Coronary artery (tissue), 2 donors: ENCODE results near the gene OSBPL2.

Source experiments
- DNase-seq: peaks from one replicate; pipeline ENCODE4 v3.0.0-alpha.2; 2017; ENCODE audit warnings: low spot score
- H3K27ac ChIP-seq, 2 donors: fragments of 200-600 bp; sonication (generic); one replicate each; pipeline ENCODE4 v1.5.1; 2016 to 2019
- H3K4me3 ChIP-seq: fragments of 200-600 bp; sonication (generic); 2 replicates; pipeline ENCODE4 v1.5.1; 2016; ENCODE audit warnings: mild to moderate bottlenecking, moderate library complexity
- CTCF ChIP-seq: fragments of 200-600 bp; sonication (generic); IDR thresholded peaks from one replicate; pipeline ENCODE4 v1.5.1; 2019; ENCODE audit warnings: antibody characterized with exemption

Gene OSBPL2

GRCh38 chr20:62238569-62239277 is 402 bp downstream of the OSBPL2 start:
- Histone ChIP-seq H3K4me3 (peak overlapping the region; percentile 95), H3K27ac (peak overlapping the region; percentile 71 to 88)
- no peak for TF ChIP-seq CTCF
- DNase-seq, result no peak

GRCh38 chr20:62239278-62239879 is 1.1 kb downstream of the OSBPL2 start:
- H3K27ac ChIP-seq, result peak overlapping the region; percentile 23 to 71
- TF ChIP-seq CTCF, result no peak
- DNase-seq, result no peak
- peak overlapping the region; percentile 95 for H3K4me3 ChIP-seq

GRCh38 chr20:62240020-62240685 is 1.8 kb downstream of the OSBPL2 start:
- Histone ChIP-seq H3K27ac (no peak overlapping the region), H3K4me3 (peak overlapping the region; percentile 95)
- TF ChIP-seq CTCF, result no peak
- no peak for DNase-seq

- no peak for TF ChIP-seq CTCF
- Histone ChIP-seq H3K4me3 (no peak overlapping the region), H3K27ac (no peak overlapping the region)
- DNase-seq, result no peak
Measured at GRCh38 chr20:62241506-62241905, 3.2 kb downstream of the OSBPL2 start.

- no peak overlapping the region for H3K27ac ChIP-seq
- no peak for DNase-seq
- H3K4me3 ChIP-seq, result no peak overlapping the region
- no peak for TF ChIP-seq CTCF
Measured at GRCh38 chr20:62242176-62242575, 3.9 kb downstream of the OSBPL2 start.

- no peak overlapping the region for H3K4me3 ChIP-seq
- DNase-seq, result no peak
- no peak for TF ChIP-seq CTCF
- H3K27ac ChIP-seq, result no peak overlapping the region
Measured at GRCh38 chr20:62243106-62243505, 4.8 kb downstream of the OSBPL2 start.
